ENCODE measurements around the gene TUG1. TPM values are rescaled to one million over a fixed set of nuclear protein-coding genes. Genes with fewer than 3 reads are reported as not detected.

Gene TUG1
- total and polyA plus RNA-seq, 2 of the 4 experiments (the other 2 are of a cell fraction), result 60.6 to 68.8 TPM

DNA sequence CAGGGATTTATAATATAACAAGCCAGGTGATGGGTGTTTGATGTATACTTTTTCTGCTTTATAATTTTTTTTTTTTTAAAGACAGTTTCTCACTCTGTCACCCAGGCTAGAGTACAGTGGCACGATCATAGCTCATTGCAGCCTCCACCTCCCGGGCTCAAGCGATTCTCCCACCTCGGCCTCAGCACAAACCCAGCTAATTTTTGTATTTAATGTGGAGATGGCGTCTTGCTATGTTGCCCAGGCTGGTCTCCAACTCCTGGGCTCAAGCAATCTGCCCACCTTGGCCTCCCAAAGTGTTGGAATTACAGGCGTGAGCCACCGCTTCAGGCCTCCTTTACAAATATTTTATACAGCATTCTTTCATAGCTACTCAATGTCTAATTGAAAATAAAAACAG is 49.1 kb upstream of the TUG1 start:
- no peak overlapping the region for H3K4me3 ChIP-seq (ENCODE audit: insufficient read depth, low read depth, low read length)
- no peak overlapping the region for H3K9ac ChIP-seq (ENCODE audit: low read depth, low read length)
- no CpG with 5 or more reads among the region's 7 CpGs for WGBS, 2 experiments (ENCODE audit: extremely low coverage in 2 of 2, insufficient read length in 1 of 2)
- H3K9me3 ChIP-seq (ENCODE audit: control insufficient read depth, insufficient read depth, low read length), result no peaks in the 10 kb centered on the region
- H3K27ac ChIP-seq (ENCODE audit: insufficient read depth, low read length), result no peak overlapping the region
- no peaks in the 10 kb centered on the region for H3K27me3 ChIP-seq (ENCODE audit: control insufficient read depth, insufficient read depth, low read length)
- H3K4ac ChIP-seq (ENCODE audit: low read depth, low read length), result no peak overlapping the region
- no peak overlapping the region for H3K56ac ChIP-seq (ENCODE audit: extremely low read depth, insufficient read depth, low read length)
- DNase-seq, result no peak
- no peak overlapping the region for H2BK15ac ChIP-seq (ENCODE audit: low read depth, low read length)
- H4K20me1 ChIP-seq (ENCODE audit: insufficient read depth, low read length), result no peaks in the 10 kb centered on the region
- H2AFZ ChIP-seq (replicated peaks; ENCODE audit: low read length, poor library complexity), result no peak overlapping the region
- no peak for TF ChIP-seq RAD21 (IDR thresholded peaks at IDR 0.05; ENCODE audit: low read length)
- TF ChIP-seq, protein P1, sequence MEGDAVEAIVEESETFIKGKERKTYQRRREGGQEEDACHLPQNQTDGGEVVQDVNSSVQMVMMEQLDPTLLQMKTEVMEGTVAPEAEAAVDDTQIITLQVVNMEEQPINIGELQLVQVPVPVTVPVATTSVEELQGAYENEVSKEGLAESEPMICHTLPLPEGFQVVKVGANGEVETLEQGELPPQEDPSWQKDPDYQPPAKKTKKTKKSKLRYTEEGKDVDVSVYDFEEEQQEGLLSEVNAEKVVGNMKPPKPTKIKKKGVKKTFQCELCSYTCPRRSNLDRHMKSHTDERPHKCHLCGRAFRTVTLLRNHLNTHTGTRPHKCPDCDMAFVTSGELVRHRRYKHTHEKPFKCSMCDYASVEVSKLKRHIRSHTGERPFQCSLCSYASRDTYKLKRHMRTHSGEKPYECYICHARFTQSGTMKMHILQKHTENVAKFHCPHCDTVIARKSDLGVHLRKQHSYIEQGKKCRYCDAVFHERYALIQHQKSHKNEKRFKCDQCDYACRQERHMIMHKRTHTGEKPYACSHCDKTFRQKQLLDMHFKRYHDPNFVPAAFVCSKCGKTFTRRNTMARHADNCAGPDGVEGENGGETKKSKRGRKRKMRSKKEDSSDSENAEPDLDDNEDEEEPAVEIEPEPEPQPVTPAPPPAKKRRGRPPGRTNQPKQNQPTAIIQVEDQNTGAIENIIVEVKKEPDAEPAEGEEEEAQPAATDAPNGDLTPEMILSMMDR (conservative IDR thresholded peaks at IDR 0.05; ENCODE audit: low read depth, low read length), result no peak
- TF ChIP-seq RFX5 (IDR thresholded peaks at IDR 0.05; ENCODE audit: low read depth, low read length), result no peak
- TF ChIP-seq BHLHE40 (IDR thresholded peaks at IDR 0.05; ENCODE audit: low read depth, low read length), result no peak
- TF ChIP-seq, protein P2, sequence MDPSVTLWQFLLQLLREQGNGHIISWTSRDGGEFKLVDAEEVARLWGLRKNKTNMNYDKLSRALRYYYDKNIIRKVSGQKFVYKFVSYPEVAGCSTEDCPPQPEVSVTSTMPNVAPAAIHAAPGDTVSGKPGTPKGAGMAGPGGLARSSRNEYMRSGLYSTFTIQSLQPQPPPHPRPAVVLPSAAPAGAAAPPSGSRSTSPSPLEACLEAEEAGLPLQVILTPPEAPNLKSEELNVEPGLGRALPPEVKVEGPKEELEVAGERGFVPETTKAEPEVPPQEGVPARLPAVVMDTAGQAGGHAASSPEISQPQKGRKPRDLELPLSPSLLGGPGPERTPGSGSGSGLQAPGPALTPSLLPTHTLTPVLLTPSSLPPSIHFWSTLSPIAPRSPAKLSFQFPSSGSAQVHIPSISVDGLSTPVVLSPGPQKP (IDR thresholded peaks at IDR 0.05; ENCODE audit: borderline replicate concordance, low read depth, low read length), result no peak
- TF ChIP-seq MXI1 (IDR thresholded peaks at IDR 0.05; ENCODE audit: borderline replicate concordance, low read depth, low read length), result no peak
- TF ChIP-seq CEBPB (IDR thresholded peaks at IDR 0.05; ENCODE audit: low read depth, low read length), result no peak
- TF ChIP-seq MAFK (IDR thresholded peaks at IDR 0.05; ENCODE audit: low read depth, low read length), result no peak
- TF ChIP-seq CHD1 (IDR thresholded peaks at IDR 0.05; ENCODE audit: low read depth, low read length), result no peak
- no peak for TF ChIP-seq SMC3 (IDR thresholded peaks at IDR 0.05; ENCODE audit: low read depth, low read length)
- TF ChIP-seq MAZ (IDR thresholded peaks at IDR 0.05; ENCODE audit: borderline replicate concordance, low read depth, low read length), result no peak
- TF ChIP-seq RCOR1 (IDR thresholded peaks at IDR 0.05; ENCODE audit: insufficient replicate concordance, low read length), result no peak
- H3K4me1 ChIP-seq (ENCODE audit: control insufficient read depth, insufficient read depth, low read length), result no peaks in the 10 kb centered on the region; the same call in 1 of the 2 replicates
- no peak overlapping the region for H2AK5ac ChIP-seq (ENCODE audit: low read depth, low read length)
- no peak overlapping the region for H3K14ac ChIP-seq (replicated peaks; ENCODE audit: low read depth, low read length)
- no peak overlapping the region for H2BK120ac ChIP-seq (ENCODE audit: low read depth, low read length)
- H3K18ac ChIP-seq (ENCODE audit: low read depth, low read length), result no peak overlapping the region
- intact Hi-C loops (cut with micrococcal nuclease) (loop anchor here (1.0 kb wide), 2 partner anchors 157 to 286 kb away; no protein-coding TSS in a partner anchor), in situ Hi-C loops (cut with MboI; ENCODE audit: low sequenced_read_pairs) (loop anchor here (5.0 to 10.0 kb wide), 2 partner anchors 158 to 285 kb away; partner anchors contain the start of gene SLC35E4), dilution Hi-C loops (cut with HindIII; ENCODE audit: low sequenced_read_pairs, unreplicated experiment) (no loop called here)
- H3K4me2 ChIP-seq (ENCODE audit: low read depth, low read length), result no peak overlapping the region
- no peaks in the 10 kb centered on the region; a peak in 1 of 4 replicates for H3K79me1 ChIP-seq (ENCODE audit: low read depth in 1 of 2, low read length in 2 of 2)
- H4K5ac ChIP-seq (ENCODE audit: low read depth, low read length), result no peak overlapping the region
- POLR2A ChIA-PET (ENCODE audit: unreplicated experiment), result no interaction called here
- ATAC-seq (ENCODE audit: low read depth), result no peak
- no peak overlapping the region for H2BK5ac ChIP-seq (ENCODE audit: low read depth, low read length, poor library complexity, severe bottlenecking)
- CTCF ChIA-PET, result interaction anchor here (0.5 to 1.9 kb wide), 21 partner anchors 11 to 1551 kb away, joined by 3 to 12 read pairs (median 5); partner anchors contain the start of gene SLC35E4
- BruUV-seq (replicated peaks), result no TSS peak
- H2BK20ac ChIP-seq (ENCODE audit: low read depth, low read length), result no peak overlapping the region
- H4K91ac ChIP-seq (ENCODE audit: insufficient read depth, low read depth, low read length), result no peak overlapping the region
- peaks cover 4% of the 10 kb centered on the region; the same call in 1 of the 2 replicates for H3K36me3 ChIP-seq (ENCODE audit: control insufficient read depth, insufficient read depth, low read length)
- H3K9me1 ChIP-seq (ENCODE audit: insufficient read depth, low read length), result no peaks in the 10 kb centered on the region; the same call in 1 of the 2 replicates
- H3K23ac ChIP-seq (ENCODE audit: low read depth, low read length), result no peak overlapping the region
- H2AK9ac ChIP-seq (replicated peaks; ENCODE audit: low read depth, low read length, poor library complexity), result no peak overlapping the region
- no peak overlapping the region for H4K8ac ChIP-seq (ENCODE audit: low read depth in 2 of 2, low read length in 2 of 2)

Measured in IMR-90 (cell line).